Measurements from ENCODE around the gene CDC7. TPM values are rescaled to one million over a fixed set of nuclear protein-coding genes. Genes with fewer than 3 reads are reported as not detected.

CDC7 gene
- total RNA-seq, 1 experiment from 2014 or later = 24.5 TPM

DNA sequence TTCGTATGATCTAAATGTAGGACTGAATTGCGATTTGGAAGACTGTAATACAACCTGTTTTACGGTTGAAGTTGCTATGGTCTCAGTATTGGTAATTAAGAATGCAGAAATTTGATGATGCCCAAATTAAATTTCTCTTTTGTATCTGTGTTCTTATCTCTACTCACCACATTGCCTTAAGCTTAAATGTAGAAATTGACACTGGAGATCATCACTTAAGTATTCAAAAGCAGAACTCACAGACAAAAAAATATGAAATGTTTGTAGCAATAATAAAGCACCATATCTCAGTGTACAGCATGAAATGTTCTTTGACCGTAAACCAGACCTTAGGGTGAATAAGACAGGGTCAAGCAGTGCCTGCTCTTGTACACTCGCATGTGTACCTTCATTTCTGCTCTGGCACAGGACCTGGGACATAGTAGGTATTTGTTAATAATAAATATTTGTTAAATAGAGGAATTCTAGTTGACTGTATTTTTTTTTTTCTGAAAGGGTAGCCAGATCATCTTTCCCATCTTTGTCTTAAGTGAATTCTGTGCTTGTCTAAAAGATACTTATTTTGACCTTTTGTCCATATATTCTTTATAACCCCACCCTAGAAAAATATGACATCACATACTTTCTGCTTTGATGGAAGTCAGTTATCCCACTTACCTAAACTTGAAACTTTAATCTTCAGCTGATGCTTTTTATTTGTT is 1.5 kb downstream of the CDC7 start:
- POLR2A ChIA-PET = no interaction called here
- Histone ChIP-seq H3K4me3 (replicated peaks in 1 of 2; ENCODE audit: low read depth in 1 of 2, low read length in 2 of 2) (peak overlapping the region; percentile 61 to 63), H3K9ac (ENCODE audit: low read length) (peak overlapping the region; percentile 83), H2AFZ (ENCODE audit: low read depth, low read length, poor library complexity, severe bottlenecking) (no peak overlapping the region), H3K4me1 (ENCODE audit: control insufficient read depth in 1 of 2, insufficient read depth in 2 of 2, low read length in 2 of 2) (peaks cover 7 to 27% of the 10 kb centered on the region in 2 experiments), H3K9me2 (ENCODE audit: insufficient read depth) (no peaks in the 10 kb centered on the region), H3K79me2 (ENCODE audit: insufficient read depth, low read length) (peaks cover 58% of the 10 kb centered on the region), H3K27ac (ENCODE audit: low read depth, low read length) (peak overlapping the region; percentile 90; the same call in 1 of the 2 replicates), H3K9me3 (ENCODE audit: control insufficient read depth in 1 of 2, insufficient read depth in 1 of 2, low read depth in 1 of 2, low read length in 2 of 2) (no peaks in the 10 kb centered on the region), H3K4me2 (ENCODE audit: low read length) (peak overlapping the region; percentile 76), H3K27me3 (ENCODE audit: insufficient read depth, low read length) (no peaks in the 10 kb centered on the region), H3K36me3 (ENCODE audit: control insufficient read depth in 1 of 2, insufficient read depth in 2 of 2, low read length in 2 of 2) (no peaks in the 10 kb centered on the region), H4K20me1 (ENCODE audit: insufficient read depth) (no peaks in the 10 kb centered on the region)
- no peak for DNase-seq (ENCODE audit: low read depth, low spot score)
- CTCF ChIA-PET = no interaction called here
- BruUV-seq (replicated peaks) = no TSS peak
- intact Hi-C loops (cut with micrococcal nuclease) = loop anchor here (1.0 to 10.0 kb wide), 3 partner anchors 95 to 337 kb away; no protein-coding TSS in a partner anchor
- no peak for ATAC-seq
- TF ChIP-seq ZFX (IDR thresholded peaks at IDR 0.05) (no peak), CBX3 (IDR thresholded peaks at IDR 0.05; ENCODE audit: low read depth) (no peak), FOSL1 (IDR thresholded peaks at IDR 0.05; ENCODE audit: low read depth) (no peak), EZH2phosphoT487 (IDR thresholded peaks at IDR 0.05; ENCODE audit: borderline replicate concordance) (no peak), SRF (IDR thresholded peaks at IDR 0.05; ENCODE audit: low read depth) (no peak), JUND (IDR thresholded peaks at IDR 0.05) (no peak), POLR2A (IDR thresholded peaks at IDR 0.05; ENCODE audit: borderline replicate concordance, extremely low read depth, insufficient read depth, insufficient read length) (no peak)
- TF ChIP-seq, protein P1, sequence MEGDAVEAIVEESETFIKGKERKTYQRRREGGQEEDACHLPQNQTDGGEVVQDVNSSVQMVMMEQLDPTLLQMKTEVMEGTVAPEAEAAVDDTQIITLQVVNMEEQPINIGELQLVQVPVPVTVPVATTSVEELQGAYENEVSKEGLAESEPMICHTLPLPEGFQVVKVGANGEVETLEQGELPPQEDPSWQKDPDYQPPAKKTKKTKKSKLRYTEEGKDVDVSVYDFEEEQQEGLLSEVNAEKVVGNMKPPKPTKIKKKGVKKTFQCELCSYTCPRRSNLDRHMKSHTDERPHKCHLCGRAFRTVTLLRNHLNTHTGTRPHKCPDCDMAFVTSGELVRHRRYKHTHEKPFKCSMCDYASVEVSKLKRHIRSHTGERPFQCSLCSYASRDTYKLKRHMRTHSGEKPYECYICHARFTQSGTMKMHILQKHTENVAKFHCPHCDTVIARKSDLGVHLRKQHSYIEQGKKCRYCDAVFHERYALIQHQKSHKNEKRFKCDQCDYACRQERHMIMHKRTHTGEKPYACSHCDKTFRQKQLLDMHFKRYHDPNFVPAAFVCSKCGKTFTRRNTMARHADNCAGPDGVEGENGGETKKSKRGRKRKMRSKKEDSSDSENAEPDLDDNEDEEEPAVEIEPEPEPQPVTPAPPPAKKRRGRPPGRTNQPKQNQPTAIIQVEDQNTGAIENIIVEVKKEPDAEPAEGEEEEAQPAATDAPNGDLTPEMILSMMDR (IDR thresholded peaks at IDR 0.05 in 2 of 3, conservative IDR thresholded peaks at IDR 0.05 in 1 of 3; ENCODE audit: borderline replicate concordance in 1 of 3, insufficient read depth in 1 of 3, low read depth in 2 of 3, low read length in 2 of 3) = no peak
- TF ChIP-seq, protein P2, sequence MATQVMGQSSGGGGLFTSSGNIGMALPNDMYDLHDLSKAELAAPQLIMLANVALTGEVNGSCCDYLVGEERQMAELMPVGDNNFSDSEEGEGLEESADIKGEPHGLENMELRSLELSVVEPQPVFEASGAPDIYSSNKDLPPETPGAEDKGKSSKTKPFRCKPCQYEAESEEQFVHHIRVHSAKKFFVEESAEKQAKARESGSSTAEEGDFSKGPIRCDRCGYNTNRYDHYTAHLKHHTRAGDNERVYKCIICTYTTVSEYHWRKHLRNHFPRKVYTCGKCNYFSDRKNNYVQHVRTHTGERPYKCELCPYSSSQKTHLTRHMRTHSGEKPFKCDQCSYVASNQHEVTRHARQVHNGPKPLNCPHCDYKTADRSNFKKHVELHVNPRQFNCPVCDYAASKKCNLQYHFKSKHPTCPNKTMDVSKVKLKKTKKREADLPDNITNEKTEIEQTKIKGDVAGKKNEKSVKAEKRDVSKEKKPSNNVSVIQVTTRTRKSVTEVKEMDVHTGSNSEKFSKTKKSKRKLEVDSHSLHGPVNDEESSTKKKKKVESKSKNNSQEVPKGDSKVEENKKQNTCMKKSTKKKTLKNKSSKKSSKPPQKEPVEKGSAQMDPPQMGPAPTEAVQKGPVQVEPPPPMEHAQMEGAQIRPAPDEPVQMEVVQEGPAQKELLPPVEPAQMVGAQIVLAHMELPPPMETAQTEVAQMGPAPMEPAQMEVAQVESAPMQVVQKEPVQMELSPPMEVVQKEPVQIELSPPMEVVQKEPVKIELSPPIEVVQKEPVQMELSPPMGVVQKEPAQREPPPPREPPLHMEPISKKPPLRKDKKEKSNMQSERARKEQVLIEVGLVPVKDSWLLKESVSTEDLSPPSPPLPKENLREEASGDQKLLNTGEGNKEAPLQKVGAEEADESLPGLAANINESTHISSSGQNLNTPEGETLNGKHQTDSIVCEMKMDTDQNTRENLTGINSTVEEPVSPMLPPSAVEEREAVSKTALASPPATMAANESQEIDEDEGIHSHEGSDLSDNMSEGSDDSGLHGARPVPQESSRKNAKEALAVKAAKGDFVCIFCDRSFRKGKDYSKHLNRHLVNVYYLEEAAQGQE (IDR thresholded peaks at IDR 0.05; ENCODE audit: low read depth) = no peak
- TF ChIP-seq, protein P3, sequence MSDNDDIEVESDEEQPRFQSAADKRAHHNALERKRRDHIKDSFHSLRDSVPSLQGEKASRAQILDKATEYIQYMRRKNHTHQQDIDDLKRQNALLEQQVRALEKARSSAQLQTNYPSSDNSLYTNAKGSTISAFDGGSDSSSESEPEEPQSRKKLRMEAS (IDR thresholded peaks at IDR 0.05) = no peak
- RAD21 ChIA-PET (ENCODE audit: low non-redundant PET in 1 of 2, low total read pairs in 2 of 2, uncharacterized antibody in 2 of 2, unreplicated experiment in 2 of 2) = interaction anchor here in 1 of 2 experiments (0.6 kb wide), 1 partner anchor 291 kb away, joined by 3 read pairs; no protein-coding TSS in a partner anchor

Measured in HCT116 (cell line).